AG04449 (cell line): Measurements from ENCODE around the gene UBR4.

Experiments
- CTCF ChIA-PET: fragments of 350-600 bp; formaldehyde crosslinking; extraction: SDS; loops from one replicate; lab custom pipeline; 2021; ENCODE audit warnings: antibody characterized with exemption; lab: Yijun Ruan, JAX
- POLR2A ChIA-PET: fragments of 400-600, 350-600 bp; formaldehyde crosslinking; extraction: SDS; loops from one replicate; lab custom pipeline; 2020; ENCODE audit warnings: antibody characterized with exemption, inconsistent platforms; lab: Yijun Ruan, JAX
- DNase-seq: peaks from one replicate; pipeline ENCODE4 v3.0.0-alpha.2; 2010; ENCODE audit warnings: low read depth, low spot score
- H3K4me3 ChIP-seq: 2 replicates; pipeline ENCODE4 v1.5.1; 2011; ENCODE audit warnings: low read depth, mild to moderate bottlenecking, control low read depth, low read length
- TF ChIP-seq, protein P1 (sequence below): IDR thresholded peaks from one replicate; pipeline ENCODE4 v1.5.1; 2011; ENCODE audit warnings: mild to moderate bottlenecking, moderate library complexity, low read length, control low read depth, inconsistent platforms; ENCODE audit not compliant: insufficient read depth; ENCODE audit errors: missing control alignments

The UBR4 gene

DNA sequence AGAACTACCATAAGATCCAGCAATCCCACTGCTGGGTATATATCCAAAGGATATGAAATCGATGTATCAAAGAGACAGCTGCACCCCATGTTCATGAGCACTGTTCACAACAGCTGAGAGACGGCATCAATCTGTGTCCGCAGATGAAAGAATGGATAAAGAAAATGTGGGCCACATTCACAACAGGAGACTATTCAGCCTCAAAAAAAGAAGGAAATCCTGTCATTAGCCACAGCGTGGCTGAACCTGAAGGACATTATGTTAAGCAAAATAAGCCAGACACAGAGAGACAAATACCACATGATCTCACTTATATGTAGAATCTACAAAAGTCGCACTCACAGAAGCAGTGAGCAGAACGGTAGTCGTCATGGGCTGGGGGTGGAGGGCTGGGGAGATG, 154.4 kb downstream of the UBR4 start:
- DNase-seq: no peak
- ChIA-PET CTCF (interaction anchor here (1.3 kb wide), 1 partner anchor 149 kb away, joined by 3 read pairs; no protein-coding TSS in a partner anchor), POLR2A (no interaction called here)
- TF ChIP-seq, protein P1, sequence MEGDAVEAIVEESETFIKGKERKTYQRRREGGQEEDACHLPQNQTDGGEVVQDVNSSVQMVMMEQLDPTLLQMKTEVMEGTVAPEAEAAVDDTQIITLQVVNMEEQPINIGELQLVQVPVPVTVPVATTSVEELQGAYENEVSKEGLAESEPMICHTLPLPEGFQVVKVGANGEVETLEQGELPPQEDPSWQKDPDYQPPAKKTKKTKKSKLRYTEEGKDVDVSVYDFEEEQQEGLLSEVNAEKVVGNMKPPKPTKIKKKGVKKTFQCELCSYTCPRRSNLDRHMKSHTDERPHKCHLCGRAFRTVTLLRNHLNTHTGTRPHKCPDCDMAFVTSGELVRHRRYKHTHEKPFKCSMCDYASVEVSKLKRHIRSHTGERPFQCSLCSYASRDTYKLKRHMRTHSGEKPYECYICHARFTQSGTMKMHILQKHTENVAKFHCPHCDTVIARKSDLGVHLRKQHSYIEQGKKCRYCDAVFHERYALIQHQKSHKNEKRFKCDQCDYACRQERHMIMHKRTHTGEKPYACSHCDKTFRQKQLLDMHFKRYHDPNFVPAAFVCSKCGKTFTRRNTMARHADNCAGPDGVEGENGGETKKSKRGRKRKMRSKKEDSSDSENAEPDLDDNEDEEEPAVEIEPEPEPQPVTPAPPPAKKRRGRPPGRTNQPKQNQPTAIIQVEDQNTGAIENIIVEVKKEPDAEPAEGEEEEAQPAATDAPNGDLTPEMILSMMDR: no peak
- H3K4me3 ChIP-seq: no peak overlapping the region

DNA sequence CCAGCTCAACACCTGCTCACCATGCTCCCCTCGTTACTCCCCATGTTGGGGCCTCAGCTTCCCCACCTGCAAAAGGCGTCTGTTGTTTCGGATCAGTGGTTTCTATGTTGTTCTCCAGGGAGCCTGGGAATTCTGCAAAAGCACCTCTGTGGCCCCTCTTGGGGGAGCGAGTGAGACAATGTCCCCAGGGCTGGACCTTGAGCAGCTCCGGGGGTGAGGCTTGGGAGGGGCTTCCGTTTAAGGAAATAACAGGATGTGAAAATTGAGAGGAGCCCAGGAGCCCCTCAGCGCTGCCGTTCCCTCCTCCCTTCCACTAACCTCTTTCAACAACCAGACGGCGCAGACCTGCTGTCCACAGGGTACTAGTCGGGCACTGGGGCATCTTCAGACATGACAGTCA, 155.1 kb downstream of the UBR4 start:
- CTCF ChIA-PET: no interaction called here
- POLR2A ChIA-PET: no interaction called here

DNA sequence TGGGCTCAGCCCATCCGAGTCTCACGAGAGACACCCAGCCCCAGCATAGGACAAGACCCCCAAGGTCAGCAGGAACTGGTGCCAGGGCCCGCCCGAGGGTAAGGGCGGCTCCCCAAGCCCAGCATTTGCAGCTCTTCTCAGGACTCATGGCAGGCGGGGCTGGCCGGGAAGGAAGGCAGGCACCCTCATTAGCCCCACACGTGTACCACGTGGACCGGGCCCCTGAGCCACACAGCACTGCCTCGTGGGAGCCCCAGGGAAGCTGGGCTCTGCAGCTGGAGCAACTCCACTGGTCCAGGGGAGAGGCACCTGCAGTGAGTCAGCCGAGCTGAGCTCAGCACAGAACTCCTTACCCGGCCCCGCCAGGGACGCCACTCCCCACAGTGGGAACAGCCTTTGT, 155.8 kb downstream of the UBR4 start:
- no peak for DNase-seq
- CTCF ChIA-PET: interaction anchor here (1.8 to 2.7 kb wide), 2 partner anchors 9 to 141 kb away, joined by 4 to 13 read pairs; no protein-coding TSS in a partner anchor
- POLR2A ChIA-PET: interaction anchor here (0.9 kb wide), 1 partner anchor 44 kb away, joined by 3 read pairs; no protein-coding TSS in a partner anchor
- no peak overlapping the region for H3K4me3 ChIP-seq
- TF ChIP-seq, protein P1: no peak

More for the DNA sequence above, 155.1 kb downstream of the UBR4 start:
- no peak overlapping the region for H3K4me3 ChIP-seq
- TF ChIP-seq, protein P1: no peak
- no peak for DNase-seq

- DNase-seq: no peak
- TF ChIP-seq, protein P1: no peak
- H3K4me3 ChIP-seq: no peak overlapping the region
- POLR2A ChIA-PET: no interaction called here
- CTCF ChIA-PET: interaction anchor here (1.3 to 2.7 kb wide), 3 partner anchors 9 to 140 kb away, joined by 4 to 13 read pairs (median 4); no protein-coding TSS in a partner anchor
Measured at GRCh38 chr1:19053486-19053885, 156.6 kb downstream of the UBR4 start.

DNA sequence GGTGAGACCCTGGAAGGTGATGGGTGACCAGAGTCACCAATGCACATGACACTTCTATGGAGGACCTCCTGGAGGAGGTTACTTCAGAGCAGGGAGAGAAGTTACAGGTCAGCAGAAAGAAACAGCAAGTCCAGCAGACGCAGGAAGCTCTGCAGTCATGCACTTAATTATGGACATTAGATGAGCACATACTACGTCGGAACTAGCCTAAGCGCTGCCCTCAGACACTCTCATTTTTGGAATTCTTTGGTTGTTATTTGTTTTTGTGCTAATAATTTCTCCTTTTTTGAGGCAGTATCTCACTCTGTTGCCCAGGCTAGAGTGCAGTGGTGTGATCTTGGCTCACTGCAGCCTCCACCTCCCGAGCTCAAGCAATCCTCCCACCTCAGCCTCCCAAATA, 160.3 kb downstream of the UBR4 start:
- TF ChIP-seq, protein P1: no peak
- no peak overlapping the region for H3K4me3 ChIP-seq
- DNase-seq: no peak
- POLR2A ChIA-PET: no interaction called here
- CTCF ChIA-PET: interaction anchor here (0.8 to 1.3 kb wide), 4 partner anchors 95 to 143 kb away, joined by 3 to 4 read pairs (median 3); no protein-coding TSS in a partner anchor

DNA sequence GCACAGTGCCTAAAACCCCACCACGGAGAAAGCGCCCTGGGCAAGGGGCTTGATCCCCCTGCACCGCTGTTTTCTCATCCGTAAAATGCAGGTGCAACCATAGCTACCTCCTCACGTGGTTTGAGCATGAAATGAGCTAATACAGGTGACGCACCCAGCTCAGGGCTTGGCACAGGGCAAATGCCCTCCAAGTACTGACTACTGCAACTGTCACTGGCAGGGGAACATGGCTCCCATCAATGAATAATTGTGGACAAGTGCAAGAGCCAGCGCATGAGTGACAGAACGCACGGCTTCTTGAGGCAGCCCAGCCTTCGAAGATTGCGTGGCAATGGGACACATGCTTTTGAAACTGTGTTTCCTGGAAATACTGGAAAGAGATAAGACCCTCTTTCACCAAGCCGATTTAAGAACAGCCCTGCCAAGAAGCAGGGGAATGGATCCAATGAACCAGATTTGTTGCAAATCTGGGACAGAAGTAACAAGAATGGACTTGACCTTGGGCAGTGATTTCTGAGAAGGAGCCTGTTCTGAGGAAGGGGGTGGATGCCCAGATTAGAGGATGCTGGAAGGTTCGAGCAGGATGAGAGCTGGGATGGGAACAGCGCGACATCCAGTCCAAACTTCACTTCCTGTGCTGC, 160.8 kb downstream of the UBR4 start:
- DNase-seq: no peak
- TF ChIP-seq, protein P1: no peak
- CTCF ChIA-PET: interaction anchor here (0.8 to 1.9 kb wide), 6 partner anchors 94 to 144 kb away, joined by 3 to 8 read pairs (median 3); no protein-coding TSS in a partner anchor
- POLR2A ChIA-PET: no interaction called here
- no peak overlapping the region for H3K4me3 ChIP-seq
